IMR-90 (cell line): Measurements from ENCODE around the gene JCAD.

Experiments
- BHLHE40 ChIP-seq: fragments of 150-350 bp; IDR thresholded peaks from 2 replicates; pipeline ENCODE4 v1.6.1; 2016; ENCODE audit warnings: mild to moderate bottlenecking, low read depth, low read length
- CEBPB ChIP-seq: IDR thresholded peaks from 2 replicates; pipeline ENCODE4 v1.6.1; 2012; ENCODE audit warnings: low read depth, low read length, improper control_type of control experiment
- CHD1 ChIP-seq: IDR thresholded peaks from 2 replicates; pipeline ENCODE4 v1.6.1; 2012; ENCODE audit warnings: low read depth, low read length, improper control_type of control experiment
- MAZ ChIP-seq: IDR thresholded peaks from 2 replicates; pipeline ENCODE4 v1.6.1; 2012; ENCODE audit warnings: low read depth, mild to moderate bottlenecking, low read length, improper control_type of control experiment, moderate library complexity, borderline replicate concordance
- MXI1 ChIP-seq: IDR thresholded peaks from 2 replicates; pipeline ENCODE4 v1.6.1; 2012; ENCODE audit warnings: low read depth, mild to moderate bottlenecking, low read length, moderate library complexity, borderline replicate concordance
- POLR2A ChIP-seq: IDR thresholded peaks from 2 replicates; pipeline ENCODE4 v1.6.1; 2012; ENCODE audit warnings: mild to moderate bottlenecking, low read depth, low read length
- RAD21 ChIP-seq: IDR thresholded peaks from 2 replicates; pipeline ENCODE4 v1.6.1; 2012; ENCODE audit warnings: low read length, improper control_type of control experiment
- RFX5 ChIP-seq: IDR thresholded peaks from 2 replicates; pipeline ENCODE4 v1.8.0; 2012; ENCODE audit warnings: low read depth, mild to moderate bottlenecking, low read length, moderate library complexity
- SMC3 ChIP-seq: fragments of 150-350 bp; IDR thresholded peaks from 2 replicates; pipeline ENCODE4 v1.6.1; 2016; ENCODE audit warnings: low read depth, mild to moderate bottlenecking, antibody characterized with exemption, low read length, moderate library complexity
- TF ChIP-seq, protein P1 (sequence below): conservative IDR thresholded peaks from 2 replicates; pipeline ENCODE4 v1.5.1; 2012; ENCODE audit warnings: mild to moderate bottlenecking, low read depth, low read length, improper control_type of control experiment

DNA sequence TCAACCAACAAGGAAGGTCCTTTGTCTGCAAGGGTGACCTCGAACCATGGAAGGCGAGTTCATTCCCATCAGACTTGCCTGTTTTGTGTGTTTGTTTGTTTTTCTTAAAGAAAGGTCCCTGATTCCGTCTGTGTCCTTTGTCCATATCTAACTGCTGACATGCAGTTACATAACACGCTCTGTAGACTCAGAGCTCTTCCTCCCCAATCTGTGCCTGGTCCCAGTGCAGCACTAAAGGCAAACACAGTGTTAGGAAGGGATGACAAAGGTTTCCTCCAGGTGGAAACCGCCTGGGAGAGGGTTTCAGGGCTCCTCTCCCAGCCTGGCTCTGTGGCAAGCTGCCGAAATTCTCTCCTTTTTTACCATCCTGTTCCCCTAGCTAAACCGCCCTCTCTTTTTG is 13.4 kb downstream of the JCAD start:
- TF ChIP-seq, protein P1, sequence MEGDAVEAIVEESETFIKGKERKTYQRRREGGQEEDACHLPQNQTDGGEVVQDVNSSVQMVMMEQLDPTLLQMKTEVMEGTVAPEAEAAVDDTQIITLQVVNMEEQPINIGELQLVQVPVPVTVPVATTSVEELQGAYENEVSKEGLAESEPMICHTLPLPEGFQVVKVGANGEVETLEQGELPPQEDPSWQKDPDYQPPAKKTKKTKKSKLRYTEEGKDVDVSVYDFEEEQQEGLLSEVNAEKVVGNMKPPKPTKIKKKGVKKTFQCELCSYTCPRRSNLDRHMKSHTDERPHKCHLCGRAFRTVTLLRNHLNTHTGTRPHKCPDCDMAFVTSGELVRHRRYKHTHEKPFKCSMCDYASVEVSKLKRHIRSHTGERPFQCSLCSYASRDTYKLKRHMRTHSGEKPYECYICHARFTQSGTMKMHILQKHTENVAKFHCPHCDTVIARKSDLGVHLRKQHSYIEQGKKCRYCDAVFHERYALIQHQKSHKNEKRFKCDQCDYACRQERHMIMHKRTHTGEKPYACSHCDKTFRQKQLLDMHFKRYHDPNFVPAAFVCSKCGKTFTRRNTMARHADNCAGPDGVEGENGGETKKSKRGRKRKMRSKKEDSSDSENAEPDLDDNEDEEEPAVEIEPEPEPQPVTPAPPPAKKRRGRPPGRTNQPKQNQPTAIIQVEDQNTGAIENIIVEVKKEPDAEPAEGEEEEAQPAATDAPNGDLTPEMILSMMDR = no peak
- TF ChIP-seq BHLHE40 (no peak), RAD21 (no peak), CEBPB (no peak), POLR2A (no peak), CHD1 (no peak), MAZ (no peak), SMC3 (no peak), MXI1 (no peak), RFX5 (no peak)
